ENCODE measurements around the gene CASP4.
"Not testable (repeated sequence)": the region's sequence is repeated elsewhere in the genome, so short reads cannot be mapped to it uniquely, and the experiment has no call there.

The CASP4 gene

GRCh38 chr11:104968355-104968855 is at the start of gene CASP4:
Gene CASP4 (minus strand): TSS chr11:104968574. CDS start chr11:104968525, 49 bp downstream.
- DNase-seq (ENCODE audit: extremely low read depth in 1 of 2, low read depth in 1 of 2): no peak

- no peak for DNase-seq (ENCODE audit: extremely low read depth in 1 of 2, low read depth in 1 of 2)
These were observed 39.1 kb upstream of the CASP4 start for GRCh38 chr11:105007463-105007862.

GRCh38 chr11:105005451-105005845 is 37.1 kb upstream of the CASP4 start:
- no peak for DNase-seq (ENCODE audit: extremely low read depth in 1 of 2, low read depth in 1 of 2)

GRCh38 chr11:105004021-105004420 is 35.6 kb upstream of the CASP4 start:
- no peak for DNase-seq (ENCODE audit: extremely low read depth in 1 of 2, low read depth in 1 of 2)

- no peak for DNase-seq (ENCODE audit: extremely low read depth in 1 of 2, low read depth in 1 of 2)
These were observed 34.8 kb upstream of the CASP4 start for GRCh38 chr11:105003151-105003550.

GRCh38 chr11:105000797-105001196 is 32.4 kb upstream of the CASP4 start:
- DNase-seq (ENCODE audit: extremely low read depth in 1 of 2, low read depth in 1 of 2): peak in 1 of 2 donors; percentile 10

GRCh38 chr11:105000167-105000566 is 31.8 kb upstream of the CASP4 start:
- no peak for DNase-seq (ENCODE audit: extremely low read depth in 1 of 2, low read depth in 1 of 2)

- no peak for DNase-seq (ENCODE audit: extremely low read depth in 1 of 2, low read depth in 1 of 2)
These were observed 31.3 kb upstream of the CASP4 start for GRCh38 chr11:104999721-105000120.

GRCh38 chr11:104997288-104997687 is 28.9 kb upstream of the CASP4 start:
- DNase-seq (ENCODE audit: extremely low read depth in 1 of 2, low read depth in 1 of 2): no peak

GRCh38 chr11:104995001-104995408 is 26.6 kb upstream of the CASP4 start:
- DNase-seq (ENCODE audit: extremely low read depth in 1 of 2, low read depth in 1 of 2): no peak

- DNase-seq (ENCODE audit: extremely low read depth in 1 of 2, low read depth in 1 of 2): no peak
These were observed 24.4 kb upstream of the CASP4 start for GRCh38 chr11:104992781-104993180.

- DNase-seq (ENCODE audit: extremely low read depth in 1 of 2, low read depth in 1 of 2): no peak
These were observed 23.6 kb upstream of the CASP4 start for GRCh38 chr11:104991994-104992393.

GRCh38 chr11:104984808-104985207 is 16.4 kb upstream of the CASP4 start:
- no peak for DNase-seq (ENCODE audit: extremely low read depth in 1 of 2, low read depth in 1 of 2)

GRCh38 chr11:104979839-104980238 is 11.5 kb upstream of the CASP4 start:
- DNase-seq (ENCODE audit: extremely low read depth in 1 of 2, low read depth in 1 of 2): no peak

- DNase-seq (ENCODE audit: extremely low read depth in 1 of 2, low read depth in 1 of 2): no peak
These were observed 5.2 kb upstream of the CASP4 start for GRCh38 chr11:104973616-104974015.

- not testable (repeated sequence) for DNase-seq (ENCODE audit: extremely low read depth in 1 of 2, low read depth in 1 of 2)
These were observed 4.5 kb upstream of the CASP4 start for GRCh38 chr11:104972924-104973323.

- no peak for DNase-seq (ENCODE audit: extremely low read depth in 1 of 2, low read depth in 1 of 2)
These were observed 2.4 kb upstream of the CASP4 start for GRCh38 chr11:104970756-104971155.

GRCh38 chr11:104968856-104969776 is 742 bp upstream of the CASP4 start:
- no peak for DNase-seq (ENCODE audit: extremely low read depth in 1 of 2, low read depth in 1 of 2)

GRCh38 chr11:104967534-104968354 is 630 bp downstream of the CASP4 start:
- no peak for DNase-seq (ENCODE audit: extremely low read depth in 1 of 2, low read depth in 1 of 2)

GRCh38 chr11:104965735-104966134 is 2.6 kb downstream of the CASP4 start:
- no peak for DNase-seq (ENCODE audit: extremely low read depth in 1 of 2, low read depth in 1 of 2)

- no peak for DNase-seq (ENCODE audit: extremely low read depth in 1 of 2, low read depth in 1 of 2)
These were observed 4.1 kb downstream of the CASP4 start for GRCh38 chr11:104964247-104964646.

- no peak for DNase-seq (ENCODE audit: extremely low read depth in 1 of 2, low read depth in 1 of 2)
These were observed 5.5 kb downstream of the CASP4 start for GRCh38 chr11:104962852-104963251.

All from stimulated activated CD8-positive, alpha-beta memory T cell treated with anti-CD3 and anti-CD28 coated beads, Interleukin-7, amount 100 ng/mL, for 48 hours (primary cell).